ENCODE measurements around the gene TMEM240.
"Not testable (repeated sequence)": the region's sequence is repeated elsewhere in the genome, so short reads cannot be mapped to it uniquely, and the experiment has no call there.

TMEM240 gene

DNA sequence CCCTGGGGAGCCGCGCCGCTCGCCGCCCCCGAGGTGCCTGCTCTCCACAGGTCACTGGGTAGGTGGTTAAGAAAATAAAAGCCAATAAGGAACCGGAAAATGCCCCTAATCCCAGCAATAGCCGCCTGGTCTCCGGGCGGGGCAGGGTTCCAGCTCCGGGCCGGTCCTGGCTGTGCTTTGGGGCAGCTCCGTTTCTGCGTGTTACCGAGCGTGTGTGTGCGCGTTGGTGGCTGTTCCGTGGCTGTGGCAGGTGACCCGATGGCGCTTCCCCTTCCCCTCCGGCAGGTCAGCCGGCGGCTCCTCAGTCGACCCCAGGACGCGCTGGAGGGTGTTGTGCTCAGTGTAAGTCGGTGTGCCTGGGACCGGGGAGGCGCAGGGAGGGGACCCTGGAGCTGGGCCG lies 17.2 kb downstream of the TMEM240 start:
- not testable (repeated sequence) for DNase-seq

DNA sequence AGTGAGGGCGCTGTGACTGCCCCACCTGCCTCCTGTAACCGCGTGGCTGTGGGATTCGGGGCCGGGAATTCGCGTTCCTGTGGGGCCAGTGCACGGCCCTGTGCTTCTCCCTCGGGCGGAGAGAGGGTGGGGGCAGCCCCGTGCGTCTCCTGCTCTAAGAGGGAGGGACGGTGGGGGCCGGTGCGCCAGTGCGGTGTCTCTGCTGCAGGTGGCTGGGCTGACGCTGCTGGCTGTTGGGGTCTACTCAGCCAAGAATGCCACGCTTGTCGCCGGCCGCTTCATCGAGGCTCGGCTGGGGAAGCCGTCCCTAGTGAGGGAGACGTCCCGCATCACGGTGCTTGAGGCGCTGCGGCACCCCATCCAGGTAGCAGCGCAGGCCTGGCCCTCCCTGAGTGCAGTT lies 17.9 kb downstream of the TMEM240 start:
- not testable (repeated sequence) for DNase-seq

DNA sequence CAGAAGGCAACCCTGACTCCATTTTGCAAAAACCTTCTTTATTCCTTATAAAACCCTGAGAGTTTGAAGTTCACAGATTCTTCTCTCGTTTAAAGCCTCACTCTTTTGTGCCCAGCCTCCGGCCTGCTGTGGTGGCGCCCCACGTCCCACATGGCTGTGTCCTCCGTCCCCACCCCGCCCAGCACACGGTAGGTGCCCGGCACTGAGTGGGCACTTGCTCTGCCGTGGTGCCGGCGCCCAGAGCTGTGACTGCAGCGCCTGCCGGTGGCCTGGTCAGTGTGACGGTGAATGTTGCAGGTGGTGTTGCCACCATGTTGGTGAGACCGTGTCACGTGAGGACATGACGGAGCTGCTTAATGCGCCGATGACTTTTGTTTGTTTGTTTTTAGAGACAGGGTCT lies 19.1 kb downstream of the TMEM240 start:
- DNase-seq = no peak

DNA sequence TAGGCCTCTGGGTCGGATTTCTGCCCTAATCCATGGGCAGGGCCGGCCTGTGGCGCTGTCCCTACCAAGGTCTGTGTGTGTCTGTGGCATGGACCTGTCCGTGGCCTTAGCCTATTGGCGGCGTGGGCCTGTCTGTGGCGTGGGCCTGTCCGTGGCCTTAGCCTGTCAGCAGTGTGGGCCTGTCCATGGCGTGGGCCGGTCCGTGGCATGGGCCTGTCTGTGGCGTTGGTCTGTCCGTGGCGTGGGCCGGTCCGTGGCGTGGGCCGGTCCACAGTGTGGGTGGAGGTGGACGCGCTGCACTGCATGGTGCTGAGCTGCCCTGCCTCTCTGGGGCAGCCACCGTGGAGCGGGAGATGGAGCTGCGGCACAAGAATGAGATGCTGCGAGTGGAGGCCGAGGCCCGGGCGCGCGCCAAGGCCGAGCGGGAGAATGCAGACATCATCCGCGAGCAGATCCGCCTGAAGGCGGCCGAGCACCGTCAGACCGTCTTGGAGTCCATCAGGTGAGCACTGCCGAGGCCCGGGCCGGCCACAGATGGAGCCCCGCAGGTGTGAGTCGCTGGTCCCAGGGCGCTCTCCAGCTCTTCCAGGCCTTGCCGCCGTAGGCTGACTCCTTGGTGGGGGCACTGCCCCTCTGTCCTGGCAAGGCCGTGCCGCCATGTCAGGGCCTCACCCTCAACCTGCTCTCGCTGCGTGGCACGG lies 20.5 kb downstream of the TMEM240 start:
- DNase-seq = not testable (repeated sequence)

DNA sequence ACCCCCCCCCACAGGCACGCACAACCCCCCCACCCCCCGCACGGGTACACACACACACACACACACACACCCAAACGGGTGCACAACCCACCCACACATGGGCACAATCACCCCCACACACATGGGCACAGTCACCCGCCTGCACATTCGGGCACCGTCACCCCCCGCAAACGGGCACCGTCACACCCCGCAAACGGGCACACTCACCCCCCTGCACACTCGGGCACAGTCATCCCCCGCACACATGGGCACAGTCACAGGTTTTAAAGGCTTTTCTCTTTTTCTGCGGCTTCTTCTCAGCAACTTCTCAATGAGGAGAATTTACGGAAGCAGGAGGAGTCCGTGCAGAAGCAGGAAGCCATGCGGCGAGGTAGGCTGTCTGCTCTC lies 21.8 kb downstream of the TMEM240 start:
- DNase-seq = not testable (repeated sequence)

DNA sequence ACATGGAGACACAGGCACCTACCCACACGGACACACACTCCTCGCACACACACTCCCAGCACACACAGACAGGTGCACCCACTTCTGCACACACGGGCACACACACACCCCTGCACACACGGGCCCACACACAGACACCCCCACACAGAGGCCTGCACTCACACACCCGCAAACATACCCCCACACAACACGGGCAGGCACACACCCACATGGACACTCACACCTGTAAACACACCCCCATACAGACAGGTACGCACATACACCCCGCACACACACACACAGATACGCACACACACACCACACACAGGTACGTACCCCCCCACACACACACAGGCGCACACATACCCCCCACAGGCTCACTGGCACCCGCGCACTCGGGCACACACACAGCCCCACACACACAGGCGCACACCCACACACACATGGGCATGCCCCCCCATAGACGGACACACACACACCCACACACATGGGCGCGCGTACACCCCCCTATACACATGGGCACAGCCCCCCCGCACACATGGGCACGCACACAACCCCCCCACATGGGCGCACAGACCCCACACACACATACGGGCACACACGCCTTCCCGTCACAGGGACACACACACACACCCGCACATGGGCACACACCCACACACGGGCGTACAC lies 22.3 kb downstream of the TMEM240 start:
- no peak for DNase-seq

DNA sequence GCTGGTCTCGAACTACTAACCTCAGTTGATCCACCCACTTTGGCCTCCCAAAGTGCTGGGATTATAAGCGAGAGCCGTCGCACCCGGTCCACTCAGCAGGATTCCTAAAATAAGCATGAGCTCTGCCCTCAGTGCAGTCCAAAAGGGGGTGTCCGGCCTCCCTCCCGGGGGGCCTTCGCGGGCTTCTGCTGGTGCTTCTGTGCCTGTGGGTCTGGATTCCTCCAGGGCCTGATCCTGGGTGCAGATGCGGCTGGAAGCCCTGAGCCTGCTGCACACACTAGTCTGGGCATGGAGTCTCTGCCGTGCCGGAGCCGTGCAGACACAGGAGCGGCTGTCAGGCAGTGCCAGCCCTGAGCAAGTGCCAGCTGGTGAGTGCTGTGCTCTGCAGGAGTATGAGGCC lies 23.5 kb downstream of the TMEM240 start:
- not testable (repeated sequence) for DNase-seq

DNA sequence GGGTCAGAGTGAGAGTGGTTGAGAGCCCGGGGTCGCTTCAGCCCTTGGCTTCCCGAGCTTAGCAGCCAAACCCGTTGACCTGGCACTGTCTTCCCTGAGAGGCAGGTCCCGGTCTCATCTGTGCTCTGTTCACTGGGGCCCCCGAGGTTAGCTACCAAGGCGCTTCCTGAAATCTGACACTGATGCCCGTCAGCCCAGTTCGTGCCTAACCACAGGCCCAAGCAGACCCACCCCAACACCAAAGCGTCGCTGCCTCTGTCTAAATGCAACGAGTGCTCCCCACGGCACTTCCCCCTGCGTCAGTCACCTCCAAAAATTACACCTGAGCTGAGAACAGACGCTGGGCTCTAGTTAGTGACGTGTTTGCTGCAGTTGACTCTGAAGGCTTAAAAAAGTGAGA lies 26.0 kb downstream of the TMEM240 start:
- DNase-seq = not testable (repeated sequence)

DNA sequence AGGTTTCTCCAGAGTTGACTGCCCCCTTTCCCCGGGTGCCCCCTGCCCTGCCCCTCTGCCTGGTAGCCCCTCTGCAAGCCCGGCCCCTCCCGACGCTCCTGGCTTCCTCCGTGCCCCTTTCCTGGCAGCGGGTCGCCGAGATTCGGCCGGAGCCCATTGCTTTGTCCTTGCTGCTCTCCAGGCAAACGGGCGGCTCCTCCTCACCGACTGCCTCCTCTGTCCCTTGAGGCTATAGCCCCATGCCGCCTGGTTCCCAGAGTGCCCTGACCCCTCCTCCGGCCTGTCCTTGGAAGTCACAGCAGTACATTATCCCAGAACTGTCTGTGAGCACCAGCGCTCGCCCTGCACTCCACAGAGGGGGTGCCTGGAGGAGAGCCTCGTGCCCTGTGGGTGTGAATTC lies 26.7 kb downstream of the TMEM240 start:
- not testable (repeated sequence) for DNase-seq

DNA sequence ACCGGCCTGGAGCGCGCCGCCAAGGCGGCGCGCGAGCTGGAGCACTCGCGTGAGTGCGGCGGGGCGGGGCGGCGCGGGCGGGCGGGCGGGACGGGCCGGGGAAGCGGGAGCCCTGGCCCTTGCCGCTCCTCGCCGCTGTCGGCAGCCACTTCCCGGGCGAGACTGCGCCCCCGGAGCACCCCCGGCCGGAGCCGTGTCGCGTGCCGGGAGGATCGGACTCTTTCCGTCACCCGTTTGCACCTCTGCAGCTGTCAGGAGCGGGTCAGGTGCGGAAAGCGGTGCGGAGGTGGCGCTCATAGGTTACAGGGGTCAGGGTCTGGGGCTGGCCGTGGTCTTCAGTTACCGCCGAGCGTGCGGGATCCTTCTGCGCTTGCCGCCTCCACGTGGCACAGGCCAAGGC lies 28.0 kb downstream of the TMEM240 start:
- DNase-seq = not testable (repeated sequence)

DNA sequence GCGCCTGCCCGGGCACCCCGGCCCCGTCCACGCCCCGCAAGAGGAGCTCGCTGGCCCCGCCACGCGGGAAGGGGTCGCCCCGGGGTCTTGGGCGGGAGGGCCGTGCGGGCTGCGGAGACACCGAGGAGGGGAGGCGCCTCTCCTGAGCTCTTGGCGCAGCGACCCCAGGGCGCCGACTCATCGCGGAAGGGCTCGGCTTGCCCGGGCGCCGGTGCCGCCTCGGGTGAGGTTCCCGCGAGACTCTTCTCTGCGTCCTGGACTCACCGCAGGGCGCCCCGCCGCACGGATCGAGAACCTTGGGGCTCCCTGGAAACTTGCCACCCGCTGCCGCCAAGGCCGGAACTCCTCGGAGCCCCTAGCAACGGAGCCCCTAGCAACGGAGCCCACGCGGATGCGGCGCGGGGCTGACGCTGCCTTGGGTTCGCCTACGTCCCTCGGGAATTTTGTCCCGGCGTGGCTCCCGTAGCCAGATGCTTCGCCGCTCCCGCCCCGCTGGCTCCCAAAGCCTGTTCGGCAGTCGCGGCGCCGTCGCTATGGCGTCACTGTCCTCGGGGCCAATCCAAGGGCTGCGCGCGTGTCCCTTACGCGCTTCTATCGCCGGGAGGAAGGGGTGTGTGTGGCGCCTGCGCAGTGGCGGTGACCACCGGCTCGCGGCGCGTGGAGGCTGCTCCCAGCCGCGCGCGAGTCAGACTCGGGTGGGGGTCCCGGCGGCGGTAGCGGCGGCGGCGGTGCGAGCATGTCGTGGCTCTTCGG lies 28.7 kb downstream of the TMEM240 start, which contains the start of gene ATAD3A:
Gene ATAD3A (plus strand): TSS at position 630 of the 753 bp plus-strand sequence. CDS start 107 bp downstream, at position 737.
- peak; percentile 90 for DNase-seq

DNA sequence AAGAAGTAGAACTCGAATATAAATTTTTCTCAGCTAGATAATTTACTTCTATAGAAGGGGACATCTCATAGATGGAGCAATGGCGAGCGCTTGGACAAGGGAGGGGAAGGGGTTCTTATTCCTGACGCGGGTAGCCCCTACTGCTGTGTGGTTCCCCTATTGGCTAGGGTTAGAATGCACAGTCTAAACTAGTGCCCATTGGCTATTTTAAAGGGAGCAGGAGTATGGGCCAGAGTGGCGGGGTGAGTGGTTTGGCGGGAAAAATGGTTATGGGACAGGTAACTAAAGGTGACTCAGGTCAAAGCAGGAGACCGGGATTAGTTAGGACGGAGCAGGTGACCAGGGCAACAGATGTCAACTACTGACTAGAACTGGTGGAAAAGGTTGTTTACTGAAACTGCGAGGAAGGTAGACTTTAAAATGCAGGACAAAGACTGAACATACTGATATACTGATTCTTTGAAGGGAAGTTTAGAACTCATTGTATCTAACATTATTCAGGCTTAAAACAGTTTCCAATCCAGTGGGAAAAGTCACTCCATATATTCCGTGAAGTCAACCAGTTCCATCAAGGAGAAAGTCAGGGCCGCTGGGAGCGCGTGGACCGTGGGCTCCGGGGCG lies 29.4 kb downstream of the TMEM240 start:
- peak; percentile 33 for DNase-seq

DNA sequence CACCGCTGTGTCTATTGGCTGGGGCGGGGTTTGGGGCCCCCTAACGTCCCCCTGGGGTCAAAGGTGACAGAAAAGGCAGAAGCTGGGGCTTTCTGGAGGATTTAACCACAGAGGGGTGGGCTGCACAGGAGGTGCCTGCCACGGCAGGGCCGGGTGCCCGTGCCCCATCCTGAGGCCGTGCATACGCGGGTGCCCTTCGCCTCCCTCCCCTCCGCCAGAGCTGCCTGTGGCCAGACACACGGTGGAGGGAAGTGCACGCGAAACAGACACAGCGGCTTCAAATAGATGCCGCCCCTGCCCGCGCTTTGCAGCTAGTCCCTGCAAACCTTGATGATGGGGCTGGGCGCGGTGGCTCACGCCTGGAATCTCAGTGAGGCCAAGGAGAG lies 31.0 kb downstream of the TMEM240 start:
- DNase-seq = not testable (repeated sequence)

DNA sequence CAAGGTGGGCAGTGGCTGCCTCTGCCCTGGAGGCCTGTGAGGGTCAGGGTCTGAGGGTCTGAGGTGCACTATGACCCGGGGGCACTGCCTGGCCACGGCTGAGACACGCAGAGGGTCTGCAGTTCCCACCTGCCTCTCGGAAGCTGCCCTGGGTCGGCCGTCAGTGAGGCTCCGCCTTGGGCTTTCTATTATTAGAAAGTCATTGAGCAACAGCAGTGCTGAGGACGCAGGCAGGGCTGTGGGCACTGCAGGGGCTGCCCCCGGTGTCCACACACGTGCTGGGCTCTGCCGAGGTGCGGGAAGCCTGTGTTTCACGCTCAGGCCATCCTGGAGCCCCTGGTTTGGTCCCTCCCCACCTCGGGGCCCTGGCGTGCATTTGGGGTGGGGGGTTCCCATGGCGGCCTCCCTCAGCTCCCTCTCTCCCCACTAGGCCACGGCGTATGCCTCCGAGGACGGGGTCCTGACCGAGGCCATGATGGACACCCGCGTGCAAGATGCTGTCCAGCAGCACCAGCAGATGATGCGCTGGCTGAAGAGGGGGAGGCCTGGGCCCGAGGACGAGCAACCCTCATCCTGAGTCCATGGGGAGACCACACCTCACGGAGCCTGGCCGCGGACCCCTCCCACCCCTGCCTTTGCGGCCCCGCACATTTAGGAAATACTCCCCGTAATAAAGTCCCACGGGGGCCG lies 31.5 kb downstream of the TMEM240 start:
- DNase-seq = not testable (repeated sequence)

DNA sequence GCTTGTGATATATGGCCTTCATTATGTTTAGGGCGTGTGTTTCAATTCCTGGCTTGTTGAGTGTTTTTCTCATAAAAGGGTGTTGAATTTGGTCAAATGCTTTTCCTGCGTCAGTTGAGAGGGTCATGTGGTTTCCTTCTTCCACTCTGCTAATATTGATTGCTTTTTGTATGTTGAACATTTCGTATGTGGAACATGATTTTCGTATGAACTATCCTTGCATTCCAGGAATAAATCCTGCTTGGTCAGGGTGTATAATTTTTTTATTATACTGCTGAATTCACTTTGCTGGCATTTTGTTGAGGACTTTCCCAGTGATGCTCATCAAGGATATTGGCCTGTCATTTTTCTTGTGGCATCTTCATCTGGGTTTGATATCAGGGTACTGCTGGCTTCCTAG lies 33.1 kb downstream of the TMEM240 start:
- DNase-seq = no peak

DNA sequence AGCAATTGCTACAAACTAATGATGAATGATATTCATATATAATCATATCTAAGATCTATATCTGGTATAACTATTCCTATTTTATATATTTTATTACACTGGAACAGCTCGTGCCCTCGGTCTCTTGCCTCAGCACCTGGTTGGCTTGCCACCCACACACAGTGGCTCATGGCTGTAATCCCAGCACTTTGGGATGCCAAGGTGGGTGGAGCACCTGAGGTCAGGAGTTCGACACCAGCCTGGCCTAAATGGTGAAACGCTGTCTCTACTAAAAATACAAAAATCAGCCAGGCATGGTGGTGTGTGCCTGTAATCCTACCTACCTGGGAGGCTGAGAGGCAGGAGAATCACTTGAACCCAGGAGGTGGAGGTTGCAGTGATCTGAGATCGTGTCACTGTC lies 34.6 kb downstream of the TMEM240 start:
- DNase-seq = not testable (repeated sequence)

DNA sequence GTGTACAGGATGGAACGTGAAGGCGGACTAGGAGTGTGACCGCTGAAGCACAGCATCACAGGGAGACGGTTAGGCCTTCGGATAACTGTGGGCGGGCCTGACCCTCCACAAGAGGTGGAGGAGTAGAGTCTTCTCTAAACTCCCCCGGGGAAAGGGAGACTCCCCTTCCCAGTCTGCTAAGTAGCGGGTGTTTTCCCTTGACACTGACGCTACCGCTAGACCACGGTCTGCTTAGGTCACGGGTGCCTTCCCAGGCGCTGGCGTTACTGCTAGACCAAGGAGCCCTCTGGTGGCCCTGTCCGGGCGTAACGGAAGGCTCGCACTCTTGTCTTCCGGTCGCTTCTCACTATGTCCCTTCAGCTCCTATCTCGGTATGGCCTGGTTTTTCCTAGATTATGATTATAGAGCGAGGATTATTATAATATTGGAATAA lies 35.0 kb downstream of the TMEM240 start:
- DNase-seq = not testable (repeated sequence)

DNA sequence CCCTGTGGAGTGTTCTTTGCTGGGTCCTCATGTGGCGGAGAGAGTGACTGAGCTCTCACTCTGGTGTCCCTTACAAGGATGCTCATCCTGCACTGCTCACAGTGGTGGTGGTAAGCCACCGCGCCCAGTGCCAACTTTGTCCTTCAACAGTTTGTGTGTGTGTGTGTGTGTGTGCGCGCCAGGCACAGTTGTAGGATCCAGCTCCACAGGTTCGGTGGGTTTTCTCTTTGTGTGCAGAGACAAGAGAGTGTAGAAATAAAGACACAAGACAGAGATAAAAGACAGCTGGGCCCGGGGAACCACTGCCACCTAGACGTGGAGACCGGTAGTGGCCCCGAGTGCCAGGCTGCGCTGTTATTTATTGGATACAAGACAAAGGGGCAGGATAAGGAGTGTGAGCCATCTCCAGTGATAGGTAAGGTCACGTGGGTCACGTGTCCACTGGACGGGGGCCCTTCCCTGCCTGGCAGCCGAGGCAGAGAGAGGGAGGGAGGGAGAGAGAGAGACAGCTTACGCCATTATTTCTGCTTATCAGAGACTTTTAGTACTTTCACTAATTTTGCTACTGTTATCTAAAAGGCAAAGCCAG lies 35.6 kb downstream of the TMEM240 start:
- peak; percentile 75 for DNase-seq

DNA sequence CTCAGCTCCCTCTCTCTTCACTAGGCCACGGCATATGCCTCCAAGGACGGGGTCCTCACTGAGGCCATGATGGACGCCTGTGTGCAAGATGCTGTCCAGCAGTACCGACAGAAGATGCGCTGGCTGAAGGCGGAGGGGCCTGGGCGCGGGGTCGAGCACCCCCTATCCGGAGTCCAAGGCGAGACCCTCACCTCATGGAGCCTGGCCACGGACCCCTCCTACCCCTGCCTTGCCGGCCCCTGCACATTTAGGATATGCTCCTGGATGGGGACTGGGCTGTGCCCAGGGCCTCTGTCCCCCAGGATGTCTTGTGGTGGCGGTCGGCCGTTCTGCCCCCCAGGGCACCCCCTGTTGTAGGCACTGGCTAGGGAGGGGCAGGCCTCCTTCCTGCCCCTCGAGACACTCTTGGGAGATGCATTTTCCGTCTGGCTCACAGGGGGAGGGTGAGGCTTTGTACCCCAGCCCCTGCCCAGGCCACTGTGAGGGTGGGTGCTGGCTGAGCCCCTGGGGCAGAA lies 44.9 kb downstream of the TMEM240 start:
- not testable (repeated sequence) for DNase-seq

DNA sequence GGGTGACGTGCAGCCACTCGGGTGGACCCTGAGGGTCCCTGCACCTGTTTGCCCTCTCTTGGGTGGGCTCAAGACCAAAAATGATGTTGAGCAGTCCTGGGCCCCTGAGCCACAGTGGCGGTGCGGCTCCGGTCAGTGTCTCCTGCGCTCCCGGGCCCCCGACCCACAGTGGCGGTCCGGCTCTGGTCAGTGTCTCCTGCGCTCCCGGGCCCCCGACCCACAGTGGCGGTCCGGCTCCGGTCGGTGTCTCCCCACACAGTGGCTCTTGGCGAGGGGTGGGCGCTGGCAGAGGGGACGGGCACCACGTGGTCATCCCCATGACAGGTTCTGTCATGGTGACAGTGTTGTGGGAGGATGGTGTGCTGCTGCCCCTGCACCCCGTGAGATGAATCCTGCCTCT lies 46.1 kb downstream of the TMEM240 start:
- not testable (repeated sequence) for DNase-seq

DNA sequence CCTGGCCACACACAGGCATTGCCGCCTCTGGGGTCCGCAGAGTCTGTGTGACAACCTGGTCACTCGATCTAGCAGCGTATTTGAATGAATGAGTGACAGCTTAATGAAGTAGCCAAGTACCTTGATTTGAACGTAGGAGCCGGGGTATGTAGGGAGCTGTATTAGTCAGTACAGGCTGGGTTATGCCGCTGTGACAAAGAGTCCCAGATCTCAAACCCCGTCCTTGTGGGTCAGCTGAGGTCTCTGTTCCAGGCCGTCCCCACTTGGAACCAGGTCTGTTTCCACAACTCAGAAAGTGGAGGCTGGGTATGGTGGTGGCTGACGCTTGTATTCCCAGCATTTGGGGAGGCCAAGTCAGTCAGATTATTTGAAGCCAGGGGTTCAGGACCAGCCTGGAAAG lies 48.8 kb downstream of the TMEM240 start:
- DNase-seq = no peak

DNA sequence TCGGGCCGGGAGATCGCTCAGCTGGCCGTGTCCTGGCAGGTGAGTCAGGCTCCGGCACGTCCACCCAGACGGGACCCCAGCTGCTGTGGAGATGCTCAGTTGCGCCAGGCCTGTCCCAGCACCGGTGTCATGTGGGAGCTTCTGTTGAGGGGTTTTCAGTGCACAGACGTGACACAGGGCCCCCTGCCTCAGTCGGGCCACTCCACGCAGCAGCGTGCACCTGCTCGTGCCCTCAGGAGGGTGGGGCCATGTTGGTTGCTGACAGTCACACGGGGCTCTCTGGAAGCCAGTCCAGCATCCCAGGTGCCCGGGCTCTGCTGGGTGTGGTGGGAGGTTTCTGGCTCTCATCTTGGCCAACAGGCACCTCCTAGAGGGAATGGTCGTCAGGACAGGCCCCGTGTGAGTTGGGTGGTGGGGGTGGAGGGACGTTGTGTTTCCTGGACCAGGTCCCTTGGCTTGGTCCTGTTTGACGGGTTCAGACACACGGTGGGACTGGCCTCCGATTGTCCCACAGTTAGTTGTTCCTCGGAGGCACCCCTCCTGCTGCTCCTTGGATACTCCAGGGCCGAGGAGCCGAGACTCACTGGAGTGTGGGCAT lies 49.7 kb downstream of the TMEM240 start:
- no peak for DNase-seq

All from NCI-H526 treated with DMSO at 0.1 percent for 48 hours (cell line).